Endothelial cell of umbilical vein (primary cell): Measurements from ENCODE around the gene NPSR1. TPM values are rescaled to one million over a fixed set of nuclear protein-coding genes. Genes with fewer than 3 reads are reported as not detected.
"Not testable (repeated sequence)": the region's sequence is repeated elsewhere in the genome, so short reads cannot be mapped to it uniquely, and the experiment has no call there.

Experiments
- BruUV-seq: library from RNA; stranded (reverse); fragments of 400-500 nt; replicated peaks from 2 replicates; lab custom pipeline; 2021; lab: Mats Ljungman, UMichigan
- CTCF ChIA-PET: fragments of 300-600, 350-600 bp; sonication (Branson Sonifier 250); formaldehyde crosslinking; loops from one replicate; lab custom pipeline; 2021; ENCODE audit warnings: antibody characterized with exemption, inconsistent platforms; lab: Charles Lee
- POLR2A ChIA-PET: fragments of 300-600, 350-600 bp; sonication (Branson Sonifier 250); formaldehyde crosslinking; loops from one replicate; lab custom pipeline; 2021; ENCODE audit warnings: antibody characterized with exemption, inconsistent platforms; lab: Charles Lee
- DNase-seq: peaks from one replicate; pipeline ENCODE4 v3.0.0-alpha.2; 2011; ENCODE audit warnings: low read depth, low spot score
- FAIRE-seq: peaks from 2 replicates; lab custom pipeline; 2011; peaks lifted over from hg19 to GRCh38; lab: Jason Lieb, UNC
- H2AFZ ChIP-seq: 2 replicates; pipeline ENCODE4 v1.6.0; 2012; ENCODE audit warnings: low read depth, low read length, control low read depth, inconsistent platforms
- H3K27ac ChIP-seq: 2 replicates; pipeline ENCODE4 v1.5.1; 2011; ENCODE audit warnings: low read depth, mild to moderate bottlenecking, control low read depth, low read length, moderate library complexity; ENCODE audit not compliant: insufficient read depth
- H3K27me3 ChIP-seq, 2 experiments: 2 replicates each; pipeline versions ENCODE4 v1.6.0 to v1.6.1; 2011; ENCODE audit warnings: low read length in 2 of 2, mixed read lengths in 1 of 2; ENCODE audit not compliant: control insufficient read depth in 2 of 2, insufficient read depth in 2 of 2
- H3K36me3 ChIP-seq, 2 experiments: 2 replicates in 1 of 2; 3 replicates in 1 of 2; pipeline ENCODE4 v1.5.1; 2011; ENCODE audit warnings: low read length in 2 of 2, mild to moderate bottlenecking in 1 of 2, moderate library complexity in 1 of 2; ENCODE audit not compliant: control insufficient read depth in 2 of 2, insufficient read depth in 2 of 2; ENCODE audit errors: extremely low read depth in 1 of 2
- H3K4me1 ChIP-seq: 3 replicates; pipeline ENCODE4 v1.5.1; 2011; ENCODE audit warnings: mild to moderate bottlenecking, low read length; ENCODE audit not compliant: control insufficient read depth, insufficient read depth; ENCODE audit errors: extremely low read depth
- H3K4me2 ChIP-seq: 2 replicates; pipeline ENCODE4 v1.6.1; 2011; ENCODE audit warnings: low read length, control low read depth, mixed read lengths; ENCODE audit not compliant: insufficient read depth
- H3K4me3 ChIP-seq, 3 experiments: fragments of 200-600 bp in 1 of 3; sonication (generic), shearing (Covaris generic) in 1 of 3; replicated peaks in 1 of 3; 2 replicates each; pipeline ENCODE4 v1.5.1; 2011 to 2016; ENCODE audit warnings: control low read depth in 3 of 3, low read length in 3 of 3, mild to moderate bottlenecking in 2 of 3, inconsistent platforms in 1 of 3, low read depth in 1 of 3, moderate library complexity in 1 of 3; ENCODE audit not compliant: insufficient read depth in 1 of 3
- H3K79me2 ChIP-seq: 2 replicates; pipeline ENCODE4 v1.6.0; 2012; ENCODE audit warnings: low read length, inconsistent platforms; ENCODE audit not compliant: control insufficient read depth, insufficient read depth
- H3K9ac ChIP-seq: replicated peaks from 2 replicates; pipeline ENCODE3; 2011; ENCODE audit warnings: low read length, control low read depth; ENCODE audit not compliant: insufficient read depth; ENCODE audit errors: extremely low read depth
- H3K9me1 ChIP-seq: replicated peaks from 3 replicates; pipeline ENCODE4 v1.6.0; 2011; ENCODE audit warnings: mild to moderate bottlenecking, low read length; ENCODE audit not compliant: control insufficient read depth, insufficient read depth; ENCODE audit errors: extremely low read depth
- H3K9me3 ChIP-seq: replicated peaks from 2 replicates; pipeline ENCODE4 v1.5.1; 2012; ENCODE audit warnings: low read length, inconsistent platforms; ENCODE audit not compliant: control insufficient read depth, insufficient read depth
- H4K20me1 ChIP-seq: replicated peaks from 2 replicates; pipeline ENCODE3; 2011; ENCODE audit warnings: mild to moderate bottlenecking, low read length; ENCODE audit not compliant: control insufficient read depth, insufficient read depth; ENCODE audit errors: extremely low read depth
- CTCF ChIP-seq, 2 donors: IDR thresholded peaks; 1 replicate in 1 of 2; 2 replicates in 1 of 2; pipeline ENCODE4 v1.5.1; 2011; ENCODE audit warnings: low read length in 2 of 2, mild to moderate bottlenecking in 2 of 2, moderate library complexity in 2 of 2, control low read depth in 1 of 2, inconsistent platforms in 1 of 2, low read depth in 1 of 2; ENCODE audit not compliant: insufficient read depth in 1 of 2; ENCODE audit errors: extremely low read depth in 1 of 2
- EZH2 ChIP-seq: IDR thresholded peaks from 2 replicates; pipeline ENCODE4 v1.6.1; 2012; ENCODE audit warnings: borderline replicate concordance, low read depth, mild to moderate bottlenecking, moderate library complexity, low read length, inconsistent platforms; ENCODE audit not compliant: severe bottlenecking
- FOS ChIP-seq: IDR thresholded peaks from 2 replicates; pipeline ENCODE4 v1.6.1; 2011; ENCODE audit warnings: mild to moderate bottlenecking, low read length, moderate library complexity, borderline replicate concordance; ENCODE audit not compliant: insufficient read depth
- GATA2 ChIP-seq: IDR thresholded peaks from 2 replicates; pipeline ENCODE4 v1.7.0; 2011; ENCODE audit warnings: low read depth, mild to moderate bottlenecking, moderate library complexity, mixed read lengths, low read length; ENCODE audit not compliant: insufficient read length, insufficient read depth
- JUN ChIP-seq: IDR thresholded peaks from 2 replicates; pipeline ENCODE4 v1.6.1; 2011; ENCODE audit warnings: borderline replicate concordance, low read depth; ENCODE audit not compliant: insufficient read length, insufficient read depth
- MYC ChIP-seq: IDR thresholded peaks from one replicate; pipeline ENCODE4 v1.6.1; 2011; ENCODE audit warnings: mild to moderate bottlenecking, low read depth, low read length
- POLR2A ChIP-seq: IDR thresholded peaks from 2 replicates; pipeline ENCODE4 v1.6.1; 2012; ENCODE audit warnings: low read depth, mild to moderate bottlenecking, control low read depth, low read length
- POLR2AphosphoS5 ChIP-seq: IDR thresholded peaks from 2 replicates; pipeline ENCODE4 v1.6.1; 2012; ENCODE audit warnings: low read depth, mild to moderate bottlenecking, control low read depth, low read length, moderate library complexity; ENCODE audit not compliant: insufficient read depth
- dilution Hi-C: fragments of 300-500 bp; cut with MboI; formaldehyde crosslinking; loops from one replicate; pipeline ENCODE4 v1.15.0; 2019; ENCODE audit warnings: low sequenced_read_pairs; ENCODE audit not compliant: extremely low pct_ligation_motif_present
- intact Hi-C: fragments of 100-400 bp; cut with micrococcal nuclease; formaldehyde crosslinking; loops from one replicate; pipeline ENCODE4 v1.10.0; 2022
- polyA plus RNA-seq, 4 experiments: library from polyadenylated mRNA; depleted of rRNA in 3 of 4; stranded (reverse) in 3 of 4; unstranded in 1 of 4; fragments of >200 nt; gene quantifications; 2 replicates each; pipeline versions ENCODE4 v1.2.1 to v1.2.3, GENCODE V29; 2011 to 2012; ENCODE audit warnings: missing spikeins in 1 of 4
- total RNA-seq: library from RNA; stranded (reverse); gene quantifications from 2 replicates; pipeline ENCODE4 v1.2.3, GENCODE V29; 2021
- TF ChIP-seq, protein P1 (sequence below): IDR thresholded peaks from 2 replicates; pipeline ENCODE4 v1.6.1; 2011; ENCODE audit not compliant: insufficient read depth, insufficient read length

NPSR1 gene
- total and polyA plus RNA-seq, 2 donors (not counting 3 experiments of a cell fraction or from before 2014, with no cell fraction given) = not detected

DNA sequence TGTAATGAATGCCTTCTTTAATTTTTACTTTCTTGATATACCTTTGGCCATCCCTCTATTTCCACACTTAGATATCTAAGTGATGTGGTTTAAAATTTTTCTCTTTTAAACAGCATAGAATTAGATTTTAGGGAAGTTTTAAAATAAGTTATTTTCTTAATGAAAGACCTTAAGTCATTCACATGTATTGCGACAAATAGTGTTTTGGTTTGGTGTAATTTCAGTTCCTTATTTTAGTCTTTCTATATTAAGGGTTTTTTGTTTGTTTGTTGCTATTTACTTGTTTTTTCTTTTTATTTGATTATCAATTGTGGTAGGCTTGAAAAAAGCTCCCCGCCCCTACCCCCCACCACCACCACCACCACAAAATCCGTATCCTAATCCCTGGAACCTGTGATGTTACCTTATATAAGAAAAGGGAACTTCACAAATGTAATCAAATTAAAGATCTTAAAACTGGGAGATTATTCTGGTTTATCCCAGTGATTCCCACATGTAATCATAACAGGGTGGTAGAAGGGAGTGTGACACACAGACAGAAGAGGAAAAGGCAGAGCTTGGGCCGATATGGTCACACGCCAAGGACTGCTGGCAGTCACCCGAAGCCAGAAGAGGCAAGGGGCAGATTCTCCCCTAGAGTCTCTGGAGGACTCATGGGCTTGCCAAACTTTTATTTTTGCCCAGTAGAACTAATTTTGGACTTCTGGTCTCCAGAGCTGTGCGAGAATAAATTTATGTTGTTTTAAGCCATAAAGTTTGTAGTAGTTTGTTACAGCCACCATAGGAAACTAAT lies 149.7 kb downstream of the NPSR1 start:
- Histone ChIP-seq H3K9me1 (no peaks in the 10 kb centered on the region), H3K9me3 (no peaks in the 10 kb centered on the region), H3K4me3 (no peak overlapping the region), H4K20me1 (no peaks in the 10 kb centered on the region), H3K4me1 (no peaks in the 10 kb centered on the region), H2AFZ (no peak overlapping the region), H3K27me3 (peaks cover 0 to 2% of the 10 kb centered on the region in 2 experiments), H3K36me3 (no peaks in the 10 kb centered on the region), H3K27ac (no peak overlapping the region), H3K4me2 (no peak overlapping the region), H3K9ac (no peak overlapping the region), H3K79me2 (no peaks in the 10 kb centered on the region)
- CTCF ChIA-PET = interaction anchor here (0.8 kb wide), 1 partner anchor 45 kb away, joined by 3 read pairs; no protein-coding TSS in a partner anchor
- intact Hi-C loops (no loop called here), dilution Hi-C loops (no loop called here)
- no TSS peak for BruUV-seq
- DNase-seq (no peak), FAIRE-seq (no peak)
- POLR2A ChIA-PET = no interaction called here
- TF ChIP-seq, protein P1, sequence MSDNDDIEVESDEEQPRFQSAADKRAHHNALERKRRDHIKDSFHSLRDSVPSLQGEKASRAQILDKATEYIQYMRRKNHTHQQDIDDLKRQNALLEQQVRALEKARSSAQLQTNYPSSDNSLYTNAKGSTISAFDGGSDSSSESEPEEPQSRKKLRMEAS = no peak
- no peak for TF ChIP-seq JUN
- no peak for TF ChIP-seq POLR2AphosphoS5
- no peak for TF ChIP-seq CTCF (IDR thresholded peaks at IDR 0.05; ENCODE audit: extremely low read depth in 1 of 2, insufficient read depth in 1 of 2, low read depth in 1 of 2, low read length in 2 of 2)
- no peak for TF ChIP-seq MYC
- no peak for TF ChIP-seq FOS
- no peak for TF ChIP-seq POLR2A
- TF ChIP-seq EZH2 = no peak
- TF ChIP-seq GATA2 = no peak

DNA sequence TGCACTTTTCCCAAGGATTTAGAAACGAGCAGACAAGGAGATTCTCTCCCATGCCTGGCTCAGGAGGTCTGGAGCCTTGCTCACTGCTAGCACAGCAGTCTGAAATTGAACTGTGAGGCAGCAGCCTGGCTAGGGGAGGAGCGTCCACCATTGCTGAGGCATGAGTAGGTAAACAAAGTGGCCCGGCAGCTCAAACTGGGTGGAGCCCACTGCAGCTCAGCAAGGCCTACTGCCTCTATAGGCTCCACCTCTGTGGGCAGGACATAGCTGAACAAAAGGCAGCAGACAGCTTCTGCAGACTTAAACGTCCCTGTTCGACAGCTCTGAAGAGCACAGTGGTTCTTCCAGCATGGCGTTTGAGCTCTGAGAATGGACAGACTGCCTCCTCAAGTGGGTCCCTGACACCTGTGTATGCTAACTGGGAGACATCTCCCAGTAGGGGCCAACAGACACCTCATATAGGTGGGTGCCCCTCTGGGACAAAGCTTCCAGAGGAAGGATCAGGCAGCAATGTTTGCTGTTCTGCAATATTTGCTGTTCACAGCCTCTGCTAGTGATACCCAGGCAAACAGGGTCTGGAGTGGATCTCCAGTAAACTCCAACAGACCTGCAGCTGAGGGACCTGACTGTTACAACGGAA lies 156.3 kb downstream of the NPSR1 start:
- H2AFZ ChIP-seq, intact Hi-C loops, DNase-seq, H3K79me2 ChIP-seq, H3K4me2 ChIP-seq, H3K27me3 ChIP-seq, H3K9me3 ChIP-seq, BruUV-seq, dilution Hi-C loops, POLR2A ChIA-PET, H3K9ac ChIP-seq, H3K4me3 ChIP-seq, H4K20me1 ChIP-seq, H3K4me1 ChIP-seq, H3K36me3 ChIP-seq, H3K9me1 ChIP-seq, H3K27ac ChIP-seq, FAIRE-seq: not testable (repeated sequence)
- CTCF ChIA-PET = interaction anchor here (1.7 kb wide), 1 partner anchor 10 kb away, joined by 6 read pairs; no protein-coding TSS in a partner anchor
